NCI-H128 (cell line): Measurements from ENCODE around the gene STEAP1B.
"Not testable (repeated sequence)": the region's sequence is repeated elsewhere in the genome, so short reads cannot be mapped to it uniquely, and the experiment has no call there.

Experiments used
- DNase-seq: peaks from one replicate; lab custom pipeline; 2025; ENCODE audit not compliant: unreplicated experiment; lab: John Stamatoyannopoulos, UW

STEAP1B gene

GRCh38 chr7:22499888-22500689 lies at the start of gene STEAP1B:
Gene STEAP1B, minus strand, starts transcription at chr7:22500188. Its CDS starts 5,333 bp downstream, at chr7:22494855.
- DNase-seq, result not testable (repeated sequence)

GRCh38 chr7:22549051-22549450 lies 49.1 kb upstream of the STEAP1B start:
- DNase-seq, result no peak

GRCh38 chr7:22548313-22548712 lies 48.3 kb upstream of the STEAP1B start:
- DNase-seq, result no peak

DNA sequence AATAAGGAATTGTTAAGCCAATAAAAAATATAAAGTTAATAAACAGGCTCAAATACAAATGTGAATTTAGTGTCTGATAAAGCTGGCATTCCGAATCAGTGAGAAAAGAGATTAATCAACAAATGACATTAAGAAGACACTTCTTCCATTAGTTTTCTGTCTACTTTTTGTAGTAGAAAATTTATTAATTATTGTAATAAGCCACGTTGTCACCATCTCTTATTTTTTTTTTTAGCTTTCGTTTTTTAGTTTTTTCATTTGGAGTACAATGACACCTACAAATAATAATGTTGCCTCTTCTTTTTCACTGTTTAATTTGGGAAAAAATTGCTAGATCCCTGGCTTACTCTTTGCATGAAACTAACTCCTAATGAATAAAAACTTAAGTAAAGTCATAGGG lies 46.8 kb upstream of the STEAP1B start:
- no peak for DNase-seq

DNA sequence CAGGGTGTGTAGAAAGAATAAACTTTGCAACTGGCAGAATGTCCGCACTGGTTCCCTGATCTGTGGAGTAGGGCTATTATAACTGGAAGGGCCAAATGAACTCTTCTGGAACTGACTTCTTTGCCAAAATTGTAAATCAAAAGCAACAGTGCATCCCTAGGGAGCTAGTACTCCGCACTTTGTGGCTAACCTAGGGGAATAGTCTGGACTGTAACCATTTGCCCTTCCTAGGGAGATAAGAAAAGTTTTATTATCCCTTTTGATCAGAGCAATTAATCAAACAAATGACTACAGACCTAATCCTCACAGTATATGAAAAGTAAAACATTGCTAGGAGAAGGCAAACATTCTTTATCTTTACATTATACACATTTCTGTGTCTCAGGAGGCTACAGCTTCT lies 45.5 kb upstream of the STEAP1B start:
- DNase-seq, result no peak

- no peak for DNase-seq
Measured at GRCh38 chr7:22544245-22544644, 44.3 kb upstream of the STEAP1B start.

DNA sequence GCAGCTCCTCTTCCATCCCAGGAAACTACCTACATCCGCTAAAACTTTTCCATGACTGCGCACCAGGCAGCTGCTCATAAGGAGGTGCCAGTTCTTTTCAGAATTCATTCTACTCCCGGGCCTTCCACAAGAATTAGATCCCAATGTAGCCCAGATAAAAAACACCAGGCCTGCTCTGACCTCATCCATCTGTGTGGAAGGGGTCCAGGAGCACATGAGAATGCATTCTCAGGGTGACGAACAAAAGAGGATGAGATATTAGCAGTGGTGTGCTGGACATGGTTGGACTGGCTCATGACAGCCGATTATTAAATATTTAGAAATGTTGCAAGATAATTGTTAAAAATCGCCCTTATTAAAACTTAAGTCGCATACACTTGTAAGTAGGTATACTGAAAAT lies 43.2 kb upstream of the STEAP1B start:
- DNase-seq, result no peak

DNA sequence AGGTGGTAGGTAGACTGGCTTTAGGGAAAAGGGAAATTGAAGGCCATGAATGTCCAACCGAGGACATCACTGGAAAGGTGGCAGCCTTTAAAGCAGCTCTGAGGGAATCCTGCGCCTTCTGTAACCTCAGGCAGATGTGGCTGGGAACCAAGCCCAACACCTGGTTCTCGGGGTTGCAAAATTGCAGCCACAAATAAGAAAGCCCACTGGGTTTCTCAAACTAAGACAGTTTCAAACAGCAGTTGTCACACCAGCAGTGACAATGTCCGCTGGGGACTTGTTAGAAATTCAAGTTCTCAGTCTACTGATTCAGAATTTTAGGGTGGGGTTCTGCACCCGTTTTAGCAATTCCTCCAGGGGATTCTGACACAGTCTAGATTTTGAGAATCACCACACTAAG lies 42.7 kb upstream of the STEAP1B start:
- no peak for DNase-seq

DNA sequence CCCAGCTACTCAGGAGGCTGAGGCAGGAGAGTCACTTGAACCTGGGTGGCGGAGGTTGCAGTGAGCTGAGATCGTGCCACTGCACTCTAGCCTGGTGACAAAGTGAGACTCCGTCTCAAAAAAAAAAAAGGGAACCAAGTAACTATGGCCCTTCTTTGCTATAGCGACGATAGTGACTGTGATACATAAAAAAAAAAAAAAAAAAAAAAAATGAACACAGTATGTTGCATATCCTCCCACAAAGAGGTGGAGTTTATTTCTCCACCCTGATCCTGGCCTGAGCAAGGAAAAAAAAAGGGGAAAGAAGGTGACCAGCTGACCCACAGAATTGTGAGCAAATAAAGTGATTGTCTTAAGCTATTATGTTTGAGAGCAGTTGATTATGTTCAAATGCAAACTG lies 42.3 kb upstream of the STEAP1B start:
- DNase-seq, result no peak

GRCh38 chr7:22541789-22542188 lies 41.8 kb upstream of the STEAP1B start:
- DNase-seq, result no peak

DNA sequence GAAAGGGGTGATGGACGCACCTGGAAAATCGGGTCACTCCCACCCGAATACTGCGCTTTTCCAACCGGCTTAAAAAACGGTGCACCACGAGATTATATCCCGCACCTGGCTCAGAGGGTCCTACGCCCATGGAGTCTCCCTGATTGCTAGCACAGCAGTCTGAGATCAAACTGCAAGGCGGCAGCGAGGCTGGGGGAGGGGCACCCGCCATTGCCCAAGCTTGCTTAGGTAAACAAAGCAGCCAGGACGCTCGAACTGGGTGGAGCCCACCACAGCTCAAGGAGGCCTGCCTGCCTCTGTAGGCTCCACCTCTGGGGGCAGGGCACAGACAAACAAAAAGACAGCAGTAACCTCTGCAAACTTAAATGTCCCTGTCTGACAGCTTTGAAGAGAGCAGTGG lies 28.5 kb upstream of the STEAP1B start:
- DNase-seq, result not testable (repeated sequence)

DNA sequence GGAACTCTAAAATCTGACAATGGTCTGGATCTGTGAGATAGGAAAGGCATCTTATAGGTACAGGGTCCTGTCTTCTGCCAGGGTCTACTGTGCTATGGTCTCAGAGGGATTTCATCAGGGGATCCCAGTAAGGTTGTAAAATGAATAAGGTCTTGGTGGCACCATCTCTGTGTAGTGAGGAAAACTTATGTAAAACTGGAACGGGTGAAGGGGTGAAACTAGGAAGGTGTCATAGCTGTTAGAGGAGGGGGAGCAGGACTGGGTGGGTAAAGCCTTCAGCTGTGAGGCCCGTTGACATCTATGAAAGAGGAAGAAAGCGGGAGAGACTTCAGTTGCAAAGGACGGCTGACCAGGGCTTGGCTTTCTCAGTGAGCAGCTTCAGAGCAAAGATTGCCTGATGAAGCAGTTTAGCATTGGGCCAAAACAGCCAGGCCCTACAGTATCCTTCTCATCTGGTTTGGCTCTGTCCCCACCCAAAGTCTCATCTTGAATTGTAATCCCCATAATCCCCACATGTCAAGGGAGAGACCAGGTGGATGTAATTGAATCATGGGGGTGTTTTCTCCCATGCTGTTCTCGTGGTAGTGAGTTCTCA lies 24.5 kb upstream of the STEAP1B start:
- not testable (repeated sequence) for DNase-seq

GRCh38 chr7:22523478-22524352 lies 23.7 kb upstream of the STEAP1B start:
- DNase-seq, result not testable (repeated sequence)

GRCh38 chr7:22519560-22519959 lies 19.6 kb upstream of the STEAP1B start:
- not testable (repeated sequence) for DNase-seq

GRCh38 chr7:22516950-22517349 lies 17.0 kb upstream of the STEAP1B start:
- DNase-seq, result not testable (repeated sequence)

GRCh38 chr7:22514963-22515362 lies 15.0 kb upstream of the STEAP1B start:
- not testable (repeated sequence) for DNase-seq

DNA sequence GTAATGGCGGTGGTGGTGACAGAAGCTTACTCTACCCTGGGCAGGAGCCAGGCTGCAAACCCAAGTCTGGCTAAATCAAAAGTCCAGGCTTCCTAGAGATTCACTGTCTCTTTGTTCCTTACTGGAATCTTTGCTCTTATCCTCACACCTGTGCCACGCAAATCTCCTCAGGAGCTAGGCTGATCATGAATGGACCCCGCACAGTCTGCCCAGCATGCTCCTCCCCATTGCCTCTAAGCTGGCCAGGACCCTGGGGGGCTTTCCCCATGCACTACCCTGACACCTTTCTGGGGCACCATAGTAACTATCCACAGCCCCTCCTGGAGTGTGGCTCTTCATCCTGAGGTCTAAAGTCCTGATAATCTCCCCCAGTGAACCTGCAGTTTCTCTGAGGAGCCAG lies 7.3 kb upstream of the STEAP1B start:
- not testable (repeated sequence) for DNase-seq

DNA sequence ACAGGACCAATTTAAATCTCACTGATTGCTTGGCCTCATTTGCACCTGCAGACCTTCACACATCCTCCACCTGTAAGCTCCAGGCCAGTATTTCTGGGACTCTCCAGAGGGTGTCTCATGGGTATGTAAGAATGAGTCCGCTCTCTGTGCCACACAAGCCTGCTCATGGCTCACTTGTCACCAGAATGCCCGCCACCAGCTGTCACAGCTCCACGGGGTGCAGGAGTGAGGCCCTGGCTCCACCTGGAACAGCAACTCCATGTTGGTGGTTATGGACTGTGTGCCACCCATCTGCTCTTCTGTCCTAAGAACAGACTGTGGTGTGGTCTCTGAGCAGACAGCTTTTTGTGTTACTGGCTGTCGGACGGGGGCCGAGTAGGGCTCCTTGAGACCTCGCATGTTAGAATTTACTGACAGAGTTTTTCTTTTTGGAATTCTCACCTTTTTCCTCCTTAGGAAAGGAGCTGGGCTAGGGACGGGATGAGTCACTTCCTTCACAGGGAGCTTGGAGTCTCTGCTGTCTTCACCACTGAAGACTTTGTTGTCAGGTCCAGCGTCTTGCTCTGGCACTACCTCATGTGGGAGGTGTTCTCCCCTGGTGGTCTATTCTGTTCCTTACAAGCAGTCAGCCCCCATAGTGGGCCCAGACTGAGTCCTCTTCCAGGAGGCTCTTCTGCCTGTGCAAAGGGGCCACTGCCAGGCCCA lies 6.5 kb upstream of the STEAP1B start:
- DNase-seq, result not testable (repeated sequence)

DNA sequence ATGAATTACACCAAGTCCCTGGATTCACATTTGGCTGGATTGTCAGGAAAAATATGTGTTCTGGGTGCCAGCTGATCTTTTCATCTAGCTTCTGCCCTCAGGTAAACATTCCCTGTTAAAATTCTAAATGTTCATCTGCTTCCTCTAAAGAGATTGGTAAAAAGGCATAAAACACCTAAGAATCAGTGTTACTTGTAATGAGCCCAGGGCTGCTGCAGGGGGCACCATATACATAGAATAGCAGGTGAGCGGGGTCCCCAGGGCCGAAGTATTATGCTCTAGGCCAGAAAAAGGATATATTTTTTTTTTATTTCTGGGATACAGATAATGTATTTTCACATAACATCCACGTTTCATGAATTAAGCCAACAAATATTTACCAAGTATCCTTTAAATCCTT lies 4.5 kb upstream of the STEAP1B start:
- DNase-seq, result not testable (repeated sequence)

DNA sequence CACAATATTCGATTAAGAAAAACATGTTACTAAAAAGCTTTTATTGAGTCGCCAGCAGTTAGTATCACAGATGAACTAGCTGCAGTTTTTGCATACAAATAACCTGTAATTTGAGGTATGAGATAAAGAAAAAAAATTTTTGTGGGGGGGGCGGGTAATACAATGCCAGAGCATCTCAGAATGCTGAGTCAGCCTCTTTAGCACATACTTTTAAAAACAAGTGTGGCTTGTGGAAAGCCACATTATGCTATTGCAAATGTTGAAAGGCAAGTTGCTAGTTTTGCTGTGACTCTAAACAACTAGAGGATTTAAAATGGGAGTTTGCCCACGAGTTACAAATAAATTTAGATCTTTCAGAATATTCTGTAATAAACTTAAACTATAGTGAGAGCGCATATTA lies 2.1 kb upstream of the STEAP1B start:
- not testable (repeated sequence) for DNase-seq

DNA sequence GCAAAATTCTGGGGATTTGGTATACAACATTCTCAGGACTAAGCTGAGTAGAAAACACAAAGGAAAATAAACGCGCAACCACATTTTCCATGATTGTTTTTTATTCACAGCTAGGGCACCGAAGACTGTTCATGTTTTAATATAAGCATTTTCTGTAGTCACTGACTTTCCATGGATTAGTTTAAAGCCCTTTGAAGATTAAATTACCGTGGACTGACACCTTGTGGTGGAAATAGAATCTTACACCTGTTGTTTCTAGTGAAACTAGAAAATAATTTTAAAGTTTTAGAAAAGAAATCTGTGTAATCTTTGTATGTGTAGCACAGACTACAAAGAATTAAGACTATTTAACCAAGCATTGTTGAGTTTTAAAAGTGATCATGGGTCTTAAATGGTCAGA lies 1.3 kb upstream of the STEAP1B start:
- DNase-seq, result not testable (repeated sequence)
